Mesodermal cell (in vitro differentiated cells): ENCODE measurements around the gene MRTFA.
"Not testable (repeated sequence)": the region's sequence is repeated elsewhere in the genome, so short reads cannot be mapped to it uniquely, and the experiment has no call there.

Source experiments
- H3K27ac ChIP-seq: 2 replicates; pipeline ENCODE4 v1.7.0; 2013; ENCODE audit warnings: mild to moderate bottlenecking, low read depth, low read length, moderate library complexity; ENCODE audit not compliant: severe bottlenecking
- H3K36me3 ChIP-seq: 2 replicates; pipeline ENCODE4 v1.7.1; 2013; ENCODE audit warnings: mild to moderate bottlenecking, low read length, moderate library complexity; ENCODE audit not compliant: control insufficient read depth, insufficient read depth
- H3K4me1 ChIP-seq: one replicate; pipeline ENCODE4 v1.7.1; 2013; ENCODE audit warnings: mild to moderate bottlenecking, low read length; ENCODE audit not compliant: insufficient read depth, control insufficient read depth, poor library complexity, severe bottlenecking
- H3K4me3 ChIP-seq: 2 replicates; pipeline ENCODE4 v1.7.0; 2013; ENCODE audit warnings: low read length, control low read depth, mild to moderate bottlenecking; ENCODE audit not compliant: insufficient read depth, poor library complexity, severe bottlenecking; ENCODE audit errors: extremely low read depth
- H3K9me3 ChIP-seq: 2 replicates; pipeline ENCODE4 v1.7.1; 2013; ENCODE audit warnings: mild to moderate bottlenecking, low read length, moderate library complexity; ENCODE audit not compliant: control insufficient read depth
- WGBS, 2 experiments: methylation state at CpG; one replicate each; pipeline ENCODE4 v1.1.5; 2013; ENCODE audit warnings: missing lambda C conversion rate in 2 of 2; ENCODE audit not compliant: insufficient coverage in 2 of 2; 5-methylcytosine and 5-hydroxymethylcytosine counted together

The MRTFA gene

DNA sequence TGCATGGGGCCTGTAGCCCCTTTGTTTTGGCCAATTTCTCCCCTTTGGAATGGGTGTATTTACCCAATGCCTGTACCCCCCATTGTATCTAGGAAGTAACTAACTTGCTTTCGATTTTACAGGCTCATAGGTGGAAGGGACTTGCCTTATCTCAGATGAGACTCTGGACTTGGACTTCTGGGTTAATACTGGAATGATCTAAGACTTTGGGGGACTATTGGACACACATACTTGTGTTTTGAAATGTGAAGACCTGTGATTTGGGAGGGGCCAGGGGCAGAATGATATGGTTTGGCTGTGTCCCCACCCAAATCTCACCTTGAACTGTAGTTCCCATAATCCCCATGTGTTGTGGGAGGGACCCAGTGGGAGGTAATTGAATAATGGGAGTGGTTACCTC is 82.5 kb downstream of the MRTFA start:
- H3K4me1 ChIP-seq, H3K27ac ChIP-seq, H3K4me3 ChIP-seq, H3K9me3 ChIP-seq: not testable (repeated sequence)
- H3K36me3 ChIP-seq, result peaks cover 39% of the 10 kb centered on the region
- WGBS, 2 experiments, result 100% methylated on average over 1 of the region's 1 CpG; no CpG with 5 or more reads in 1 of the 2 experiments

DNA sequence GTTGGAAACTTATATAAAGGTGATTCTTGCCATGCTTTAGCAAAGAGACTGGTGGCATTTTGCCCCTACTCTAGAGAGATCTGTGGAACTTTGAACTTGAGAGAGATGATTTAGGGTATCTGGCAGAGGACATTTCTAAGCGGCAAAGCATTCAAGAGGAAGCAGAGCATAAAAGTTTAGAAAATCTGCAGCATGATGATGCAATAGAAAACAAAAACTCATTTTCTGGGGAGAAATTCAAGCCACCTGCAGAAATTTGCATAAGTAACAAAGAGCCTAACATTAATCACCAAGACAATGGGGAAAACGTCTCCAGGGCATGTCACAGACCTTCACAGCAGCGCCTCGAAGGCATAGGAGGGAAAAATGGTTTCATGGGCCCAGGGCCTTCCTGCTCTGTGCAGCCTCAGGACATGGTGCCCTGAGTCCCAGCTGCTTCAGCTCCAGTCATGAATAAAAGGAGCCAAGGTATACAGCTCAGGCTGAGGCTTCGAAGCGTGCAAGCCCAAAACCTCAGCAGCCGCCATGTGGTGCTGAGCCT is 83.4 kb downstream of the MRTFA start:
- H3K27ac ChIP-seq, result no peak overlapping the region
- no peaks in the 10 kb centered on the region for H3K4me1 ChIP-seq
- 90 to 96% methylated on average over 7 of the region's 7 CpGs for WGBS, 2 experiments
- peaks cover 47% of the 10 kb centered on the region for H3K36me3 ChIP-seq
- H3K4me3 ChIP-seq, result no peak overlapping the region
- H3K9me3 ChIP-seq, result no peaks in the 10 kb centered on the region

DNA sequence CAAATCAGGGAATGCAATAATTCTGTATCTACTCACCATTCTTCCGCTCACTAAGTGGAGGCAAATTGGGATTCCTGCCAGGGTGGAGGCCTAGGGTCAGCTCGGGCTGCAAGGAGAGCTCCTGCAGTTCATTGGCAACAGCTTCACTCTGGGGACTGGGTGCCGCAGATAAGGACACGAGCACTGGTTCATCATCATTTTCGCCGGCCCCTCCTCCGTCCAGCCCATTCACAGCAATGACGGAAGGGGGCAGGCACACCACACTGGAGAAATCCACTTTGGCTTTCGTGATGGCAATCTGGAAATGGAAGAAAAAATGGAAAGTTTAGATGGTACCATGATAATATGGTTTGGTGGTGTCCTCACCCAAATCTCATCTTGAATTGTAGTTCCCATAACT is 84.4 kb downstream of the MRTFA start:
- H3K9me3 ChIP-seq, result no peaks in the 10 kb centered on the region
- H3K4me3 ChIP-seq, result no peak overlapping the region
- 96 to 98% methylated on average over 7 to 8 of the region's 9 CpGs for WGBS, 2 experiments
- peaks cover 53% of the 10 kb centered on the region for H3K36me3 ChIP-seq
- H3K27ac ChIP-seq, result no peak overlapping the region
- H3K4me1 ChIP-seq, result no peaks in the 10 kb centered on the region

- no peaks in the 10 kb centered on the region for H3K9me3 ChIP-seq
- H3K36me3 ChIP-seq, result peaks cover 47% of the 10 kb centered on the region
- H3K4me3 ChIP-seq, result no peak overlapping the region
- H3K27ac ChIP-seq, result no peak overlapping the region
- peaks cover 3% of the 10 kb centered on the region for H3K4me1 ChIP-seq
- WGBS, 2 experiments, result 75% methylated on average over 2 of the region's 4 CpGs; no CpG with 5 or more reads in 1 of the 2 experiments
Observed at GRCh38 chr22:40547729-40548143, 88.8 kb downstream of the MRTFA start.

- Histone ChIP-seq H3K4me3 (no peak overlapping the region), H3K27ac (no peak overlapping the region), H3K9me3 (no peaks in the 10 kb centered on the region), H3K36me3 (peaks cover 30% of the 10 kb centered on the region), H3K4me1 (peaks cover 3% of the 10 kb centered on the region)
- no CpG with 5 or more reads among the region's 2 CpGs for WGBS, 2 experiments
Observed at GRCh38 chr22:40544758-40545157, 91.8 kb downstream of the MRTFA start.

DNA sequence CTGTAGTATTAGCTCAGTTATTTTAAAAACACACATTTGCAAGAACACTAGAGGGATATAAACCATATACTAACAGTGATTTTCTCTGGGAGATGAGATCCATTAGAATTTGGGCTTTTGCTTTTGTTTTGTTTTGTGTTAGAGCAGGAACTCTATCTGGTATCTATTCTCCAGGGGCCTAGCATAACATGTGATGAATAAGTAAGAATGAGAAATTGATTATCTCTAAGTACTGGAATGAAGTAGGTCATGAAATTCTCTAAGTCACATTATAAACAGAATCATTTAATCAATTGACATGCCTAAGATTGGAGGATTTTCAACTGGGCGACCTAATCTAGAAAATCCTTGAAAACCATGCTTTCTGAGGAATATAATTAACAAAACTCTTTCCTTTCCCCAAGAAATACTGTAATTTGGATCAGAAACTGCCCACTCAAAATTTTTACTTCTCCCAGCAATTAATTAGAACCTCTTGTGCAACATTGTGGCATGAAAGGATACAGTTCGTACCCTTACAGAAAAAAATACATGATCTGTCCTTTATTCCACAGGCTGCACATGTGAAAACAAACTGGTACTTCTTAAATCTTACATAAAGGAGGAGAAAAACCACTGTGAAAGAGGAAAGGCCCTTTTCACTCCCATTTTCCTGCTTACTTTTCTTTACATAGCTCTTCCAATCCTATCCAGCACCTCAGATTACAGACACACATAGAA is 93.5 kb downstream of the MRTFA start:
- Histone ChIP-seq H3K36me3 (peaks cover 17% of the 10 kb centered on the region), H3K4me1 (peaks cover 3% of the 10 kb centered on the region), H3K4me3 (no peak overlapping the region), H3K27ac (no peak overlapping the region), H3K9me3 (no peaks in the 10 kb centered on the region)
- WGBS, 2 experiments, result 100% methylated on average over 1 of the region's 2 CpGs; no CpG with 5 or more reads in 1 of the 2 experiments

- H3K9me3 ChIP-seq, result no peaks in the 10 kb centered on the region
- H3K4me1 ChIP-seq, result peaks cover 3% of the 10 kb centered on the region
- 95 to 100% methylated on average over 2 of the region's 2 CpGs for WGBS, 2 experiments
- no peak overlapping the region for H3K27ac ChIP-seq
- H3K36me3 ChIP-seq, result peaks cover 8% of the 10 kb centered on the region
- H3K4me3 ChIP-seq, result no peak overlapping the region
Observed at GRCh38 chr22:40541300-40541699, 95.2 kb downstream of the MRTFA start.

DNA sequence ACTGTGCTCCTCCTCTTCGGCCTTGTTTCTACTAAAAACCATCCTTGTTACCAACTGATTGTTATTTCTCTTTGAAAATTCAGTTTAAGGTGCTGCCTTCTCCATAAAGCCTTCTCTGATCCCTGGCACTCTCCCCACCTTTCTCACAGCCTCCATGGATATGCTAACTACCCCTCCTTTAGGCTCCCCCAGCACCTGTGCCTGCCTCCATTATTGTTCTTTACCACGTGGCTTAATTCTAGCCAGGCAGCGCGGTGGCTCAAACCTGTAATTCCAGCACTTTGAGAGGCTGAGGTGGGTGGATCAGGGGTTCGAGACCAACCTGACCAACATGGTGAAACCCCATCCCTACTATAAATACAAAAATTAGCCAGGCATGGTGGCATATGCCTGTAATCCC is 96.3 kb downstream of the MRTFA start:
- Histone ChIP-seq H3K4me1 (peaks cover 9% of the 10 kb centered on the region), H3K27ac (no peak overlapping the region), H3K4me3 (no peak overlapping the region), H3K36me3 (no peaks in the 10 kb centered on the region), H3K9me3 (no peaks in the 10 kb centered on the region)
- 82% methylated on average over 4 of the region's 5 CpGs; no CpG with 5 or more reads in 1 of the 2 experiments for WGBS, 2 experiments

DNA sequence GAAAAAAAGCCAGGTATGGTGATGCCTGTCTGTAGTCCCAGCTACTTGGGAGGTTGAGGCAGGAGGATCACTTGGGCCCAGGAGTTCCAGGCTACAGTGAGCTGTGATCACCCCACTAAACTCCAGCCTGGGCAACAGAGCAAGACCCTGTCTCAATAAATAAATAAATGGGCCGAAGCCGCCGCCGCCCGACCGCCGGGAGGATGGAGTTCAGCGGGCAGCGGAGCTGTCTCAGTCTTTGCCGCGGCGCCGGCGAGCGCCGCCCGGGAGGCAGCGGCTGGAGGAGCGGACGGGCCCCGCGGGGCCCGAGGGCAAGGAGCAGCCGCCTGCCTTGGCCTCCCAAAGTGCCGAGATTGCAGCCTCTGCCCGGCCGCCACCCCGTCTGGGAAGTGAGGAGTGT is 100.4 kb downstream of the MRTFA start:
- peaks cover 16% of the 10 kb centered on the region for H3K4me1 ChIP-seq
- not testable (repeated sequence) for H3K4me3 ChIP-seq, H3K9me3 ChIP-seq, H3K36me3 ChIP-seq, H3K27ac ChIP-seq
- WGBS, 2 experiments, result 100% methylated on average over 9 to 18 of the region's 28 CpGs

DNA sequence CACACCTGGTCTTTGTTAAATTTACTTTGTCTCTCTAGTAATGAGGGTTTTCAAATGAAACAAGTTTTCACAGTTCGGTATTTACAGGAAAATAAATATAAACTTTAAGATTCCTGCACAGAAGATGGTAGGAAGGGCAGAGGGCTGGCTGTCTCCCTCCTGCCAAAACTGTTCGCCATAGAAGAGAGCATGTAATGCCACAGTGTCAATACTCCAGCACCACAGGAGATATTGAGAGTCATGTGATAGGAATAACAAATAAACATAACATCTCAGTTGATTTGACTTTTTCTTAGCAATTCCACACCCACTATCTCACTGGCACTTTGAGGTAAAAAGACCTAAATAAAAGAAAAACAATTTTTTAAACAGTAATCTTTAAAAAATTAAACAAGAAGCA is 100.9 kb downstream of the MRTFA start:
- H3K4me1 ChIP-seq, result peaks cover 16% of the 10 kb centered on the region
- no peaks in the 10 kb centered on the region for H3K9me3 ChIP-seq
- no peak overlapping the region for H3K4me3 ChIP-seq
- WGBS, 2 experiments, result no CpG with 5 or more reads among the region's 2 CpGs
- no peaks in the 10 kb centered on the region for H3K36me3 ChIP-seq
- H3K27ac ChIP-seq, result peak overlapping the region; percentile 85

DNA sequence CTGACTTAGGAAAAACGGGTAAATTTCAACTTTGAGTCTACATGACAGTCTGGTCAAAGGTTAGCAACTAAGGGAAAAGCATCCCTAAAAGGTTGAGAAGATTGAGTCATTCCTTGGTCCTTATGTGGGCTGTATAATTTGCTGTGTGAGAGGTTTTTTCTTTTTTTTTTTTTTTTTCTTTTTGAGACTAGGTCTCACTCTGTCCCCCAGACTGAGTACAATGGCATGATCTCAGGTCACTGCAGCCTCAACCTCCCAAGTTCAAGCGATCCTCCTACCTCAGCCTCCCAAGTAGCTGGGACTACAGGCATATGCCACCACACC is 101.4 kb downstream of the MRTFA start:
- WGBS, 2 experiments, result 14 to 25% methylated on average over 1 of the region's 2 CpGs
- Histone ChIP-seq H3K36me3 (no peaks in the 10 kb centered on the region), H3K27ac (peak overlapping the region; percentile 85), H3K9me3 (no peaks in the 10 kb centered on the region), H3K4me3 (no peak overlapping the region), H3K4me1 (peaks cover 16% of the 10 kb centered on the region)
